Prostate gland (tissue), 2 donors: ENCODE results near the gene TRH. TPM values are rescaled to one million over a fixed set of nuclear protein-coding genes. Genes with fewer than 3 reads are reported as not detected.

ENCODE experiments used
- DNase-seq: peaks from one replicate; pipeline ENCODE4 v3.0.0-alpha.2; 2019; ENCODE audit warnings: low spot score
- H3K27ac ChIP-seq, 2 donors: fragments of 200-600 bp; sonication (generic); 2 replicates each; pipeline ENCODE4 v1.5.1; 2017 to 2019
- H3K27me3 ChIP-seq: fragments of 200-600 bp; sonication (generic); replicated peaks from 2 replicates; pipeline ENCODE4 v1.5.1; 2019; ENCODE audit not compliant: insufficient read depth
- H3K36me3 ChIP-seq, 2 donors: fragments of 200-600 bp; sonication (generic); 1 replicate in 1 of 2; 2 replicates in 1 of 2; pipeline versions ENCODE4 v1.5.1 to v1.8.1; 2017 to 2019
- H3K4me1 ChIP-seq: fragments of 200-600 bp; sonication (generic); replicated peaks from 2 replicates; pipeline ENCODE4 v1.5.1; 2019
- H3K4me3 ChIP-seq, 2 donors: fragments of 200-600 bp; sonication (generic); 2 replicates each; pipeline ENCODE4 v1.5.1; 2017 to 2019
- H3K9me3 ChIP-seq: fragments of 200-600 bp; sonication (generic); 2 replicates; pipeline ENCODE4 v1.5.1; 2017
- POLR2A ChIP-seq: fragments of 450-650 bp; IDR thresholded peaks from one replicate; pipeline ENCODE4 v1.6.1; 2016; ENCODE audit warnings: antibody characterized with exemption, mild to moderate bottlenecking
- POLR2AphosphoS5 ChIP-seq: sonication (generic); formaldehyde crosslinking; IDR thresholded peaks from one replicate; pipeline ENCODE4 v1.6.1; 2017; ENCODE audit warnings: antibody characterized with exemption
- WGBS: methylation state at CpG from one replicate; pipeline ENCODE4 v1.1.5; 2018; 5-methylcytosine and 5-hydroxymethylcytosine counted together
- intact Hi-C: fragments of 100-400 bp; cut with DNase I; formaldehyde crosslinking; loops from one replicate; pipeline ENCODE4 v1.14.2; 2022
- total RNA-seq, 2 donors: library from RNA; depleted of rRNA; stranded (reverse); fragments of >200 nt; gene quantifications; one replicate each; pipeline ENCODE4 v1.1.0, GENCODE V29; 2016
- TF ChIP-seq, protein P1 (sequence below), 4 experiments: fragments of 200-600 bp in 2 of 4; fragments of 450-650 bp in 2 of 4; sonication (generic) in 2 of 4; IDR thresholded peaks; 1 replicate in 3 of 4; 2 replicates in 1 of 4; pipeline ENCODE4 v1.5.1; 2016 to 2019; ENCODE audit warnings: antibody characterized with exemption in 4 of 4, mild to moderate bottlenecking in 2 of 4, moderate library complexity in 2 of 4

The TRH gene
- total RNA-seq, 2 donors from 2014 or later = 0.97 TPM; not detected in 1

DNA sequence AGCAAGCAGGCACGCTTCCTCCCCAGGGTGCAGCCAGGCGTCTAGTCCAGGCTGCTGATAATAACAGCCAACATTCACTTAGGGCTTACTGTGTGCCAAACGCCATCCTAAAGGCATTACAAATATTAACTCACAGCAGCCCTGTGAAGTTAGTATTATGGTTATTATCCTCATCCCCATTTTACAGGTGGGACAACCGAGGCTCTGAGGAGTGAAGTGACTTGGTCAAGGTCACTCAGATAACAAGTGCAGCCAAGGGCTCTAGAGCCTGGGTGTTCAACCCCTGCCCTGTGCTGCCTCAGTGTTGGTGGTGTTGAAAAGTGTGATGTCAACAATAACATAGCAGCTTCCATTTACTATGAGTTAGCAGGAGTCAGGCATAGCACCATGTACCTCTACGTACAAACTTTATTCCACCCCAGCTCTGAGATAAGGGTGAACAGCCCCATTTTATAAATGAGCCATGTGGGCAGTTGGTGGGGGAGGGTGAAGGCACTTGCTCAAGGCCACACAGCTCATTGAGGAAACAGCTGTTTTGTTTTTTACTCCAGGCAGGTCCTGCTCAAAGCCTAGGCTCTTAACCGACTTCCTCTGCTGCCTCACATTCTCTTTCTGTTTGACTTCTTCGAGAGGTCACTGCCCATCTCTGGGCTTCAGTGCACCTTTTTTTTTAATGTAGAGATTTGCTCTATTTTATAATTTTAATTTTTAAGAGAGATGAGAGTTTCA, 24.0 kb upstream of the TRH start:
- no peaks in the 10 kb centered on the region for H3K4me1 ChIP-seq
- H3K4me3 ChIP-seq = no peak overlapping the region
- H3K27me3 ChIP-seq = no peaks in the 10 kb centered on the region
- no peak for DNase-seq
- no peak for TF ChIP-seq POLR2AphosphoS5
- TF ChIP-seq, protein P1, sequence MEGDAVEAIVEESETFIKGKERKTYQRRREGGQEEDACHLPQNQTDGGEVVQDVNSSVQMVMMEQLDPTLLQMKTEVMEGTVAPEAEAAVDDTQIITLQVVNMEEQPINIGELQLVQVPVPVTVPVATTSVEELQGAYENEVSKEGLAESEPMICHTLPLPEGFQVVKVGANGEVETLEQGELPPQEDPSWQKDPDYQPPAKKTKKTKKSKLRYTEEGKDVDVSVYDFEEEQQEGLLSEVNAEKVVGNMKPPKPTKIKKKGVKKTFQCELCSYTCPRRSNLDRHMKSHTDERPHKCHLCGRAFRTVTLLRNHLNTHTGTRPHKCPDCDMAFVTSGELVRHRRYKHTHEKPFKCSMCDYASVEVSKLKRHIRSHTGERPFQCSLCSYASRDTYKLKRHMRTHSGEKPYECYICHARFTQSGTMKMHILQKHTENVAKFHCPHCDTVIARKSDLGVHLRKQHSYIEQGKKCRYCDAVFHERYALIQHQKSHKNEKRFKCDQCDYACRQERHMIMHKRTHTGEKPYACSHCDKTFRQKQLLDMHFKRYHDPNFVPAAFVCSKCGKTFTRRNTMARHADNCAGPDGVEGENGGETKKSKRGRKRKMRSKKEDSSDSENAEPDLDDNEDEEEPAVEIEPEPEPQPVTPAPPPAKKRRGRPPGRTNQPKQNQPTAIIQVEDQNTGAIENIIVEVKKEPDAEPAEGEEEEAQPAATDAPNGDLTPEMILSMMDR (IDR thresholded peaks at IDR 0.05) = no peak
- no peak for TF ChIP-seq POLR2A
- H3K36me3 ChIP-seq = no peaks in the 10 kb centered on the region
- WGBS = 79% methylated on average over 7 of the region's 7 CpGs
- intact Hi-C loops = no loop called here
- H3K9me3 ChIP-seq = no peaks in the 10 kb centered on the region
- no peak overlapping the region for H3K27ac ChIP-seq

DNA sequence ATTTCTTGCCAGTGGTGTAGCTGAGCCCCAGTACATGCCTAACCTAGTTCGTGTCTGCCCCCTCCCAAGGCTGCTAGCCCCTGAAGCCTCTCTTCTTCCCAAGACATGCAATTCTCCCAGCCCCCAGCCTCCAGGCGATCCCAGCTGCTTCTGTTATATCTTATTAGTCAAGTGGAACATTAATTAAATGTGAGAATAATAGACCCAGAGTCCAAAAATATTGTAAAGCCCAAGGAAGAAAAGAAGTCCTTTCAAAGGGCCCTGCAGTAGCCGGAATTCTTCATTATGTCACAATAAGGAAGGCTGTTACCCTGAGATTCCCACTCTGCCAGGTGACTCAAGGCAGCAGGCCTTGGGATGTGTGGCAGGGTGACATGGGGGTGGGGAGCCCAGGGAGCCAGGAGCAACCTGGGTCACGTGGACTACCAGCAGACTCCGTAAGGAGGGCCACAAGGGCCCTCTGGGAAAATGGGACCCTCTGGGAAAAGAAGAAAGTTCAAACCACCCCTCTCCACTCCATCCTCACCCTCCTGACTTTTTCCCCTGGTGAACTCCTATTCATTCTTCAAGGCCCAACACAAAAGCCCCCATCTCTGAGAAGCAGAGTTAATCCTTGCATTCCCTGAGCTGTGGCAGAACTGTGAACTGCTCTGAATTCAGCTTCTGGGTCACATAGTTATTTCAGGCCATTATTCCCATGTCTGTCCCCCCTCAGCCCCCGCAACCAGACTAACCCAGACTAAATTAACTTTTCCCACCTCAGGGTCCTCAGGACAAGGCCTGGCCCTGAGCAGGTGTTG, 21.8 kb upstream of the TRH start:
- 89% methylated on average over 6 of the region's 6 CpGs for WGBS
- Histone ChIP-seq H3K36me3 (no peaks in the 10 kb centered on the region), H3K4me3 (no peak overlapping the region), H3K27me3 (no peaks in the 10 kb centered on the region), H3K9me3 (no peaks in the 10 kb centered on the region), H3K4me1 (no peaks in the 10 kb centered on the region), H3K27ac (no peak overlapping the region)
- DNase-seq = no peak
- TF ChIP-seq POLR2A (no peak), POLR2AphosphoS5 (no peak)
- TF ChIP-seq, protein P1 (IDR thresholded peaks at IDR 0.05) = no peak
- intact Hi-C loops = no loop called here

DNA sequence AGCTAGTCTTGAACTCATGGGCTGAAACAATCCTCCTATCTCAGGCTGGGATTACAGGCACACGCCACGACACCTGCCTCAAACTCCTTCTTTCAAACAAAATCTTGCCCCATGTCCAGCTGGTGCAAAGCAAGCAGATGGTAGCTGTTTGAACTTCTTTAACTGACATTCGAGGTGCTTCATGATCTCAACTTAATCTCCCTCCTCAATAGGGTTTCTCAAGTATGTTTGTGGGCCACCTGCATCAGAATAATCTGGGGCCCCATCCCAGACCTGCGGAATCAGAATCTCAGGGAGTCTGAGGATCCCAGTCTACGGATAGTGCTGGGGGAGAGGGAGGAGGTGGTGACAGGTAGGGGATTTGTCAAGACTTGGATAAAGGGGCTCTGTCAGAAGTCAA, 20.9 kb upstream of the TRH start:
- H3K27ac ChIP-seq = no peak overlapping the region
- H3K36me3 ChIP-seq = no peaks in the 10 kb centered on the region
- no peaks in the 10 kb centered on the region for H3K9me3 ChIP-seq
- no peaks in the 10 kb centered on the region for H3K27me3 ChIP-seq
- DNase-seq = no peak
- TF ChIP-seq POLR2A (no peak), POLR2AphosphoS5 (no peak)
- TF ChIP-seq, protein P1 (IDR thresholded peaks at IDR 0.05) = no peak
- H3K4me3 ChIP-seq = no peak overlapping the region
- no peaks in the 10 kb centered on the region for H3K4me1 ChIP-seq
- WGBS = 29% methylated on average over 5 of the region's 5 CpGs
- intact Hi-C loops = no loop called here

DNA sequence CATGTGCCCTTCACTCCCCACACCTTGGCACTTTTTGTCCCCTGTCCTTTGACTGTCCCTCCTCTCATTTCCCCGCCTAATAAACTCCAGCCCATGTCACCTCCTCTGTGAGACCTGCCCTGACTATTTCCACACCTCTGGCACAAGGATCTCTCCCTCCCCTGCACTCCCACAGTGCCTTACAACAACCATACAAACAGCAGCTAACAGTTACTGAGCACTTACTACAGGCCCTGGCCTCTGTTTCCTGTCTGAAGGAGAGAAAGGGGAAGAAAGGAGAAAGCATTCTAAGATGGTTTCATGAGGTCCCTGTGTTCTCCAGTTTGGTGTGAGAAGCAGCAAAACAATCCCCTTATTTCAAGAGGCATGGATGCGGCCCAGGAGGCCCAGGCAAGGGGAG, 20.0 kb upstream of the TRH start:
- Histone ChIP-seq H3K4me1 (no peaks in the 10 kb centered on the region), H3K27me3 (no peaks in the 10 kb centered on the region), H3K36me3 (no peaks in the 10 kb centered on the region), H3K27ac (no peak overlapping the region), H3K4me3 (no peak overlapping the region), H3K9me3 (no peaks in the 10 kb centered on the region)
- intact Hi-C loops = no loop called here
- WGBS = 35% methylated on average over 2 of the region's 2 CpGs
- no peak for DNase-seq
- no peak for TF ChIP-seq POLR2AphosphoS5
- no peak for TF ChIP-seq POLR2A
- TF ChIP-seq, protein P1 (IDR thresholded peaks at IDR 0.05) = no peak
